ENCODE measurements around the gene RERE. TPM values are rescaled to one million over a fixed set of nuclear protein-coding genes. Genes with fewer than 3 reads are reported as not detected.

Gene RERE
- total RNA-seq, 3 donors from 2014 or later, result 99.5 to 204 (median 174) TPM

DNA sequence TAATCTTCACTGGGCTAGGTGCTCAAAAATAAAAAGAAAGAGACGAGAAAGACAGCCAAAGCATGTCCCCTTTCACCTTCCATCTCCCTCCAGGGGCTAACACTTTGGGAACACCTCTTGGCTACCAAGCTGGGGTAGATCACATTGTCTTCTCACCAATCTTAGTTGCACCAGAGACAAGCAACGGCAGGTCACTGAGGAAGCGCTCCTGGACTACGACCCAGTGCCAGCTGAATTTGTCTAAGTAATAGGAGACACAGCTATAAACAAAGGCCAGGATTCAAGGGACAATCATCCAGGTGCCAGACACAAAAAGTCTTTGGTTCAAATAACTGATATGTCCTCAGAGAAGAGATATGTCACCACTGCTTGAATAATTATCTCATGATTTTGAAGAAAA, 399.1 kb downstream of the RERE start:
- H3K4me1 ChIP-seq (ENCODE audit: low read depth), result peaks cover 62% of the 10 kb centered on the region
- H3K4me3 ChIP-seq, result no peak overlapping the region
- ATAC-seq, result no peak

GRCh38 chr1:8417625-8418024, 399.8 kb downstream of the RERE start:
- Histone ChIP-seq H3K4me3 (no peak overlapping the region), H3K4me1 (ENCODE audit: low read depth) (peaks cover 65% of the 10 kb centered on the region), H3K9me3 (no peaks in the 10 kb centered on the region), H3K36me3 (ENCODE audit: low read depth) (no peaks in the 10 kb centered on the region)
- TF ChIP-seq CTCF (IDR thresholded peaks at IDR 0.05), result no peak
- intact Hi-C loops (cut with DNase I, micrococcal nuclease), result no loop called here
- DNase-seq (no peak), ATAC-seq (no peak)

More for the DNA sequence above, 399.1 kb downstream of the RERE start:
- no peak for DNase-seq
- intact Hi-C loops (cut with DNase I, micrococcal nuclease), result no loop called here
- TF ChIP-seq CTCF (IDR thresholded peaks at IDR 0.05), result no peak
- Histone ChIP-seq H3K9me3 (no peaks in the 10 kb centered on the region), H3K36me3 (ENCODE audit: low read depth) (no peaks in the 10 kb centered on the region)

DNA sequence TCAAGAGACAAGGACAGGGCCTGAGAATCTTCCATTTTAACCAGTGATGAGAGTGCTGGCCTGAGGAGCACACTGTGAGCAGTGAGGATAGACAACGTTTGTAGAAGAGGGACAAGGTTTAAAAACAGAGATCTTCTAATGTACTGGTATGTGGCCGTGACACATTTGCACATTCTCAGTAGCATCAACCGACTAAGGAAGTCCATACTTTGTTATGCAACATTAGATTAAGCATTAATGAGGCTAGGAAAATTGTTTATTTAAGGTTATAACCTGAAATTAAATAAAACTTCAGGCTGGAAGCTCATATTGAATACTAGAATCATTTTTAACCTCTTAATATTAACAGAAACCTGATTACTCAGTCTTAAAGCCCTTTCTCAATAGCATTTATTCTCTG, 400.6 kb downstream of the RERE start:
- peaks cover 72% of the 10 kb centered on the region for H3K4me1 ChIP-seq (ENCODE audit: low read depth)
- DNase-seq (no peak), ATAC-seq (no peak)
- intact Hi-C loops (cut with DNase I, micrococcal nuclease), result no loop called here
- H3K36me3 ChIP-seq (ENCODE audit: low read depth), result no peaks in the 10 kb centered on the region
- TF ChIP-seq CTCF (IDR thresholded peaks at IDR 0.05), result no peak
- H3K9me3 ChIP-seq, result no peaks in the 10 kb centered on the region
- no peak overlapping the region for H3K4me3 ChIP-seq

GRCh38 chr1:8415526-8416278, 401.7 kb downstream of the RERE start:
- H3K4me1 ChIP-seq (ENCODE audit: low read depth), result peaks cover 81% of the 10 kb centered on the region
- TF ChIP-seq CTCF (IDR thresholded peaks at IDR 0.05), result no peak
- H3K36me3 ChIP-seq (ENCODE audit: low read depth), result no peaks in the 10 kb centered on the region
- DNase-seq (no peak), ATAC-seq (no peak)
- intact Hi-C loops (cut with DNase I, micrococcal nuclease), result no loop called here
- no peaks in the 10 kb centered on the region for H3K9me3 ChIP-seq
- H3K4me3 ChIP-seq, result no peak overlapping the region

DNA sequence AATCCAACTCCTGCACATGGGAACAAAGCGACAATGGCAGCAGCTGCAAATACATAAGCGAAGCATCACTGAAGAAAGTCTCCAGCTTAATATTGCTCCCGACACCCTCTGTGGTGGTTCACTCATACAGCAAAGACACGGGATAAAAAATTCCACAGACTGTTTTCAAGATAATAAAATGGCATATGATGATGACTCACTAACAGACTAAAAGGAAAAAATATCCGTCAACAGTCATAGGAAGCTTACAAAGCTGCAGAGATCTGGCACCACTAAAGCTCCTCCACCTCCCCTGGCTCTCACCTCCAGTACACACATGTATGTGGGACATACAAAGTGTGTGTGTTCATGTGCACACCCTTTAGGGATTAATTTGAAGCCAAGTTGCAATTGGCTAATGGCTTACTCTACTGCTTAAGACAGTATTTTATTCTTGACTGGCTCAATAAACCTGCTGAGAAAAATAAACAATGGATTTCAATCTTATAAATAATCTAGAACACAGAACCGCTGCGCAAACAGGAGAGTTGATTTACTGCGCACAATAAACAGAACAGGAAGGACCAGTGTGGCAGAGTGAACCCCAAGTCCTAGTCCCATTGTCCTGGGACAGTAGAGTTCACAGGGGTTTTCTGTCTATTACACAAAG, 405.1 kb downstream of the RERE start:
- no peak overlapping the region for H3K4me3 ChIP-seq
- TF ChIP-seq CTCF (IDR thresholded peaks at IDR 0.05), result peak; percentile 36
- peak in 1 of 3 donors; percentile 56 for DNase-seq
- no peaks in the 10 kb centered on the region for H3K36me3 ChIP-seq (ENCODE audit: low read depth)
- H3K9me3 ChIP-seq, result no peaks in the 10 kb centered on the region
- H3K4me1 ChIP-seq (ENCODE audit: low read depth), result peaks cover 85% of the 10 kb centered on the region
- peak; percentile 56 for ATAC-seq
- intact Hi-C loops (cut with DNase I, micrococcal nuclease), result no loop called here

Data from mucosa of descending colon (tissue), 3 donors.